LoVo (cell line): ENCODE results near the gene DEK.
"Not testable (repeated sequence)": the region's sequence is repeated elsewhere in the genome, so short reads cannot be mapped to it uniquely, and the experiment has no call there.

Experiments
- DNase-seq: peaks from one replicate; pipeline ENCODE4 v3.0.0-alpha.2; 2016; ENCODE audit warnings: low spot score

Gene DEK

GRCh38 chr6:18240230-18240629, 24.1 kb downstream of the DEK start:
- no peak for DNase-seq

DNA sequence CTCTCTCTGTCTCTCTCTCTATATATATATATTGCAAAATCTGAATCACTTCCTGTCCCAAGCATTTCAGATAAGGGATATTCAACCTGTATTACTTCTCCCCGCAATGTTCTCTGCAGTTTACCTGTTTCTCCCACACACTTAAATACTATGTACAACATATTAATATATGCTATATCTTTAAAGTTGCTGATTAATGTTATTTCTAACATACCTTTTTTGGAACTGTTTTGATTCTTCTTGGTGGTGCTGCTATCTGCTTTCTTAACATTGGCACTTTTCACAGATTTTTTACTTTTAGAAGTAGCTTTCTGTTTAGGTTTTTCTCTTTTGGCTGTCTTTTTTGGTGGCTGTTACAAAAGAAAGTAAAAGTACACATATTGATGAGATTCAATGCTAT, 27.2 kb downstream of the DEK start:
- DNase-seq = no peak

DNA sequence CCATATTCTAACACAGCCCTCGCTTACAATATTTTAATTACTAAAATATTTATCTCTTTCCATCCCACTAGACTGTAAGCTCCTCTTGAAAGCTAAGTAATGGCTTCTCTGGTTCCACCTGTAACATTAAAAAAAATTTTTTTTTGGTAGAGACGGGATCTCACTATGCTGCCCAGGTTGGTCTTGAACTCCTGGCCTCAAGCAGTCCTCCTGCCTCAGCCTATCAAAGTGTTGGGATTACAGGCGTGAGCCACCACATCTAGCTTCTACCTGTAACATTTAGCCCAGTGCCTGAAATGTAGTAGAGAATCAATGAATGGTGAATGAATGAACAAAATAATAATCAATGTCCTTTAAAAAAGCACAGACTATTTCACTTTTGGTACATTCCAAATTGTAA, 28.8 kb downstream of the DEK start:
- DNase-seq = no peak

DNA sequence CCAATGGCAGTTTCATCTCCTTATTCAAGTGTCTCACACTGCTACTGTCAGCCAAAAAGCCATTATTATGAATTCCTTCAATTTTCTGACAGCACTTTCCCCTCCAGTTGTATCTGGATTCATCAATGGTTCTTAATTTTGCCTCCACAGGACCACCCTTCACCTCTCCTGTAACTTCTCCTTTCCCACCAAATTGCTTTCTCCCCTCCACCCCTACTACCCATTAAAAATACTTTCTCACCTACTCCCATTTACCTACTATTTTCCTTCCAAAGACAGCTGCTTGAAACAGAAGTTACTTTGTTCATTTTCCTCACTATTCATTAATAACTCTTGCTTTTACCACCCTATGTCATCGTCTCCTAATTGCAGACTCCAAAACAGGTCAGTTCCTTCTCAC, 29.8 kb downstream of the DEK start:
- DNase-seq = no peak

GRCh38 chr6:18233770-18234169, 30.6 kb downstream of the DEK start:
- DNase-seq = not testable (repeated sequence)

DNA sequence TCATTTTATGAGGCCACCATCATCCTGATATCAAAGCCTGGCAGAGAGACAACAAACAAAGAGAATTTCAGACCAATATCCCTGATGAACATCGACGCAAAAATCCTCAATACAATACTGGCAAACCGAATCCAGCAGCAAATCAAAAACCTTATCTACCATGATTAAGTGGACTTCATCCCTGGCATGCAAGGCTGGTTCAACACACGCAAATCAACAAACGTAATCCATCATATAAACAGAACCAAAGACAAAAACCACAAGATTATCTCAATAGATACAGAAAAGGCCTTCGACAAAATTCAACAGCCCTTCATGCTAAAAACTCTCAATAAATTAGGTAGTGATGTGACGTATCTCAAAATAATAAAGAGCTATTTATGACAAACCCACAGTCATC, 32.5 kb downstream of the DEK start:
- not testable (repeated sequence) for DNase-seq

- DNase-seq = not testable (repeated sequence)
Observed at GRCh38 chr6:18228590-18228989, 35.7 kb downstream of the DEK start.

- not testable (repeated sequence) for DNase-seq
Observed at GRCh38 chr6:18227166-18227565, 37.2 kb downstream of the DEK start.

- DNase-seq = not testable (repeated sequence)
Observed at GRCh38 chr6:18226451-18227105, 37.8 kb downstream of the DEK start.

- no peak for DNase-seq
Observed at GRCh38 chr6:18221288-18221615, 43.1 kb downstream of the DEK start.

GRCh38 chr6:18219591-18219990, 44.7 kb downstream of the DEK start:
- no peak for DNase-seq

DNA sequence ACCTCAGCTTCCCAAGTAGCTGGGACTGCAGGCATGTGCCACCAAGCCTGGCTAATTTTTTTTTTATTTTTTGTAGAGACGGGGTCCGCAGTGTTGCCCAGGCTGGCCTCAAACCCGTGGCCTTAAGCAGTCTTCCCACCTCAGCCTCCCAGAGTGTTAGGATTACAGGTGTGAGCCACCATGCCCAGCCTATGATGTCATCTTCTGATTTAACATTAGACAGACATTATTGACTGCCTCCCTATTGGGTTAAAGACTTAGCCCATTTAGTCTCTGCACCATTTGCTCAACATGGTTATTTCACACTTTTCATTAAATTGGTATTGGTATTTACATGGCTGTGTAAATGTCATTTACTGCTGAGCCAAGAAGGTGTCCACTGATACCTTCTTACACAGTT, 46.1 kb downstream of the DEK start:
- no peak for DNase-seq

DNA sequence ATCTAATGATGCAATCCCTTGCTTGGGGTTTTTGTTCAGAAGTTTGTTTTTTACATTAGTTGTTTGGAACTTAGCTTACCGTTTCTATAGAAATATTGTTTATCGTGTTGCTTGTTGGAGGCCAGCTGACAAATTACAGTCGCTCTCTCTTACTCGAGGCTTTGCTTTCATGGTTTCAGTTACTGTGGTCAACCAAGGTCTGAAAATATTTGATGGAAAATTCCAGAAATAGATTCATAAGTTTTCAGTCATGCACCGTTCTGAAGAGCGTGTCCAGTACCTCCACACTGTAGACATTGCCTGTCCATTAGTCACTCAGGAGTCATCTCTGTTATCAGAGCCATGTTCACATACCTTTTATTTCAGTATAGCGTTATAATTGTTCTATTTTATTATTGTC, 47.9 kb downstream of the DEK start:
- DNase-seq = no peak

DNA sequence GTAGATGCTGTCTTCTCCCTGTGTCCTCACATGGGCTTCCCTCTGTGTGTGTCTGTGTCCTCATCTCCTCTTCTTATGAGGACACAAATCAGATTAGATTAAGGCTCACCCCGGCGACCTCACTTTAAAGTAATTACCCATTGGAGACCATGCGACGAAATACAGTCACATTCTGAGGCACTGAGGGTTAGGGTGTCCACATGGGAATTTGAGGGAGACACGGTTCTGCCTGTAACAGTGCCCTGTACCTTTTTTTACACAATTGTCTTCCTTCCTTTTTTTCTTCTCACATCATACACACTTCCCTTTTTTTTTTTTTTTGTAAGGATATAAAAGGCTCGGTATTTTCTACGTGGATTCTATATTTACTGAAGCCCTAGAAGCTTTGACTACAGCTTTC, 48.9 kb downstream of the DEK start:
- no peak for DNase-seq

- no peak for DNase-seq
Observed at GRCh38 chr6:18214003-18214402, 50.3 kb downstream of the DEK start.

DNA sequence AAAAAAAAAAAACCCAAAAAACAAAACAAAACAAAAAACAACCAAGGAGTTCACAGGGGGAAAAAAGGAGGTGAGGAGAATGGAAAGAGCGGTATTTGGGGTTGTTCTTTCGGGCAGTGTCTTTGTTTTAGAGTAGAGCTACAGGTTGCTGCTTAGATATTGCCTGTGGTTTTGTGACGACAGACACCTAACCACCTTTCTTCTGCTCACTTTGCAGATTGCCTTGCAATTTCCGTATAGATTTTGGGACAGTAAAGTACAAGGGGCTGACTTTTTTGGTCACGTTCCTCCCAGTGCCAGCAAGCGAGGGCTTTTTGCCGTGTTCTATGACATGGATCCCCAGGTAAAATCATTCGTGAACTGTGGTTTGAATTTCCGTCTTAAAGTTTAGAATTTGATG, 50.9 kb downstream of the DEK start:
- DNase-seq = no peak

DNA sequence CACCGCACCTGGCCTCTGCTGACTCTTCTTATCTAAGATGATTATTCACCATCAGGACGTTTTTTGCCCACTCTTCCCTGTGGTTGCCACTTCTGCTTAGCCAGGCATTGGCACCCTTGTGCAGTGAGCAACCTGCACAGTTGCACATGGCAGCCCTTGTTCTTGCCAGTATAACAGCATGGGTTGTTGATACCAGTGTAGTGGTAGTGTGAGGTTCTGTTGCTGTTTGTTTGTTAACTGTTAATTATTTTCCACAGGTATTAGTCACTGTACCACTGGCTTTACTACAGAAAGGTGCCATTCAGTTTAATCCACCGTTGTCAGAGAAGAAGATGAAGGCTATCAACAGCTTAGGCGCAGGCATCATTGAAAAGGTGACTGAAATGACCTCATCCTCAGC, 52.1 kb downstream of the DEK start:
- DNase-seq = no peak

- DNase-seq = no peak
Observed at GRCh38 chr6:18211338-18211737, 53.0 kb downstream of the DEK start.

DNA sequence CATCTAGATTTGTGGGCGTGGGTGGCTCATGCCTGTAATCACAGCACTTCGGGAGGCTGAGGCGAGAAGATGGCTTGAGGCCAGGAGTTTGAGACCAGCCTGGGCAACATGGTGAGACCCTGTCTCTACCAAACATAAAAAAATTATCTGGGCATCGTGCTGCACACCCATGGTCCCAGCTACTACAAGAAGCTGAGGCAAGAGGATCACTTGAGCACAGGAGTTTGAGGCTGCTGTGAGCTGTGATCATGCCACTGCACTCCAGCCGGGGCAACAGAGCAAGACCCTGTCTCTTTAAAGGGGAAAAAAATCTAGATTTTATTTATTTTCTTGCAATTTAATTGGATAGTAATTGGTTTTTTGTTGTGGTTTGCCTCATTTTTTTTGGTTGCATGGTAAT, 53.6 kb downstream of the DEK start:
- DNase-seq = no peak

DNA sequence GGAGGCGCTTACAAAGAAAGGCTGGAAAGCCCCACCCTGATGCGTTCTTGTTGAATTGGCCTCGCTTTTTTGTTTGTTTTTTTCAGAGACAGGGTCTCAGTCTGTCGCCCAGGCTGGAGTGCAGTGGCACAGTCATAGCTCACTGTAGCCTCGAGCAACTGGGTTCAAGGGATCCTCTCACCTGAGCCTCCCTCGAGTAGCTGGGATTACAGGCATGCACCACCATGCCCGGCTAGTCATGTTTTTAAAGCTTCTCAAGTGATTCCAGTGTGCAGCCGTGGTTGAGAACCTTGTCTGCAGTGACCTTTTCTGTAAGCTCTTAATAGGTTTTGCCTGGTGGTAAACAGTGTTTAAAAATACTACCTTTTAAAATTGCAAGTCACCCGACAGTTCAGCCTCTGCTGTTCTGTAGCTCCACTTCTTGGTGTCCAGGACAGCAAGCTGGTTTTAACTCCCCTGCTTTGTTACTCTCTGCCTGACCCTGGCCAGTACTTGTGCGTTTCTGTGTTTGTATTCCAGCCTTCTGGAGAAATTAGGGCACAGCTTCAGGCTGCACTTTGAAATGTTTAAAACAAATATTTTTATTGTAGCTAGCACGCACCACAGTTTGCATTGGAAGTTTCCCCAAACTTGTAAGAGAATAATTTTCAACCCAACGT, 54.7 kb downstream of the DEK start:
- no peak for DNase-seq

- not testable (repeated sequence) for DNase-seq
Observed at GRCh38 chr6:18208778-18209177, 55.6 kb downstream of the DEK start.

GRCh38 chr6:18207949-18208348, 56.4 kb downstream of the DEK start:
- no peak for DNase-seq

- DNase-seq = no peak
Observed at GRCh38 chr6:18207438-18207837, 56.9 kb downstream of the DEK start.

DNA sequence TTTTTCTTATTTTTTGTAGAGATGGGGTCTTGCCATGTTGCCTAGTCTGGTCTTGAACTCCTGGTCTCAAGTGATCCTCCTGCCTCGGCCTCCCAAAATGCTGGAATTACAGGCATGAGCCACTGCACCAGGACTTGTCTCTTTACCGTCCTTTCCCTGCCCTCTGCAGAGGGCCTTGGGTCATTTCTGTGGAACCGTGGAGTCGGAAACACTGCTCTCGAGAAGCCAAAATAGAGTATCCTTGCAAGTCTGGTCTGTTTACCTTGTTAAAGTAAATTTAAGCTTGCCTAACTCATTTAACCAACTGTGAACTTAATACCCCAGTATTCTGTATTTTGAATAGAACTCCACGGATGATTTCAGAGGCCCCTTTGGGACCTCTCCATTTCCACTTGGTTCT, 57.7 kb downstream of the DEK start:
- DNase-seq = no peak
